Glomerular endothelial cell (primary cell): ENCODE data around the gene C1orf21. TPM values are rescaled to one million over a fixed set of nuclear protein-coding genes. Genes with fewer than 3 reads are reported as not detected.

Experiments used
- DNase-seq: peaks from one replicate; pipeline ENCODE4 v3.0.0-alpha.2; 2011; ENCODE audit warnings: low read depth, low spot score; ENCODE audit errors: extremely low read depth
- total RNA-seq: library from RNA; depleted of rRNA; stranded (reverse); fragments of >200 nt; gene quantifications from 2 replicates; pipeline ENCODE4 v1.2.3, GENCODE V29; 2015

Gene C1orf21
- total RNA-seq, 1 donor from 2014 or later: 28.1 TPM

DNA sequence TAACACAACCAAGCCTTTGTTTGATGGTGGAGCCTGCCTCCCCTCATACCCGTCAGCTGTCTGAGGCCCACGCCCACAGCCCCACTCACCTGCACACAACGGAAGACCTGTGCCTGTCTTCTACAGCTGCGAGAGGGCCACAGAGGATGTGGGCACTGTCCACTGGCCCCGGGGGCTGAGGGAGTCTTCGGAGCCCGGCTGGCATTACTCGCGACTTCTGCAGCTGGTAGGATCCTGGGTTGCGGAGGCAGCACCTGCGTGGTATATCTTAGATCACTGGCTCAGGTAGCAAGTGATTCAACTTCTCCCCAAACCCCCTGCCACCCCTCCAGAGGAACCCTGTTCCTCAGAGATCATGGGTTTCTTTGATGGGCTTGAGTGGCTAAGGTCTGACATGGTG, 257.9 kb downstream of the C1orf21 start:
- no peak for DNase-seq

DNA sequence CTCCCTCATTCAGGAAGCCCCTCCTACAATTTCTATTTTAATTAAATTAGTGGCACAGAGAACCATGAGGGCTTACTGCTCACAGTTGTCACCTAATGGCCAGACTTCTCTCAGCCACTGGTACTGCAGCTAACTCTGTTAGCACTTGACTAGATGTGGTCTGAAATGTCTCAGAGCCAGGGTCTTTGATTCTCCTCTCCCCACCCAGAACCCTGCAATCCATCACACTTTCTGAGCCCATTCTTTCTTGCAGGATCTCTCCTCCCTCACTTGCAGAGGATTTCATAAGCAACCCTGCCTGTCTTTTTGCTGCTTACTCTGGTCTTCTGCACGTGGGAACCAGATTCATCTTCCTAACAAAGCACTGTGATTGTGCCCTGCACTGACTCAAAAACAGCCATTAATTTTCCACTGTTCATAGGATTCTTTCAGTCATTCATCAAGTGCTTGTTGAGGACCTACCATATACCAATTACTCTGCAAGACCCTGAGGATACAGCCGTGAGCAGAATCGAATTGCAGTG, 259.4 kb downstream of the C1orf21 start:
- no peak for DNase-seq

DNA sequence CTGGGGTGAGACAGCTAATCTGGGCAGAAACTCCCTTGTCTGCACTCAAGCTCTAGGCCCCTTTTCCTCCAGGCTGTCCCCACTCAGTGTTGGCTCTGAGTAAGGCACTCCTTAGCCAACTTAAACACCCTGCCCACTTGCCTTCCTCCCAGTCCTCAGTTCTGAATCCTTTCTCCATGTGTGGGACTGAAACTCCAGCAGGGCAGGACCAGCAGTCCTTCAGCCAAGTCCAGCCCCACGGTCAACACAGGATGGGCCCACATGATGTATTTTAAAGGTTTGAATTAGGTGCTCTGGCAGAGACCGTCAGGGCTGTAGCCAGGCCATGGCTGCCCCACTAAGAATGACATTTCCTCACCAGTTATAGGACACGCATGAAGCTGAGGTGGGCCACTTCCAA, 260.0 kb downstream of the C1orf21 start:
- no peak for DNase-seq

DNA sequence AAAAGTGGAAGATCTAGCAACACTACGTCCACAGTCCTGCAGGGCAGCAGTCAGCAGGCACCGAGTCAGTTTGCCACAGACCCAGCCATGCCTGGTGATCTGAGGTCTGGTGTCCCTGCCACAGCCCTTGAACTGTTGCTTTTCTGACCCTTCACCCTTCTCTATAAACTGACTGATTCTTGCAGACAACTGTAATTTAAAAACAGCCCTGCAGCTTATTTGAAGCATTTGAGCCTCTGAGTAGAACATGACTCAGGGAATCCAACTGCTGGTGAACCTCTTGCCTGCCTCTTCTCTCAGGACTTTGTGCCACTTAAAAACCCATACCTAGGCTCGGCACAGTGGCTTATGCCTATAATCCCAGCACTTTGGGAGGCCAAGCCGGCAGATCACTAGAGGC, 260.6 kb downstream of the C1orf21 start:
- DNase-seq: no peak

DNA sequence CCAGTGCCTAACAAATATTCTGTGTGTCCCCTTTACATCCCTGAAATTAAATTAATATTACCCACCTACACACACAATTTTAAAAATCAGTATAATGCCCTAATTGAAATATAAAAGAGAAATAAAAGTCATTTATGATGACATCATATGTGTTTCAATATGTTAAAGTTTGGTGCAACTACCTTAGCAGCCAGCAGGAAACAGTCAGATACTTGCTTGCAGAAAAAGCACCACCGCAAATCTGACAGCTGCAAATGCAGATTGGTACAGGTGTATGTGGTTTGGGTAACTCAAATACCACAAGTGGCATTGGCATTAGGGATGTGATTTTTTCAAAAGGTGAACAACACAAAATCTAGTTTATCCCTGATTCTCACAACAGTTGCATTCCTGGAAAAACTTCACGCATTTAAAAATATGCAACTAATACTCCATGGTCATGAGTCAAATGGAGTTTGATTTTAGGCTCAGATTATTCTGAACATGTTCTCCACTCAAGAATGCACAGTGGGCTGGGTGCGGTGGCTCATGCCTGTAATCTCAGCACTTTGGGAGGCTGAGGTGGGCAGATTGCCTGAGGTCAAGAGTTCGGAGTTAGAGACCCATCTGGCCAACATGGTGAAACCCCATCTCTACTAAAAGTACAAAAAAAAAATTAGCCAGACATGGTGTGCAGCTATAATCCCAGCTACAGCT, 261.5 kb downstream of the C1orf21 start:
- no peak for DNase-seq

DNA sequence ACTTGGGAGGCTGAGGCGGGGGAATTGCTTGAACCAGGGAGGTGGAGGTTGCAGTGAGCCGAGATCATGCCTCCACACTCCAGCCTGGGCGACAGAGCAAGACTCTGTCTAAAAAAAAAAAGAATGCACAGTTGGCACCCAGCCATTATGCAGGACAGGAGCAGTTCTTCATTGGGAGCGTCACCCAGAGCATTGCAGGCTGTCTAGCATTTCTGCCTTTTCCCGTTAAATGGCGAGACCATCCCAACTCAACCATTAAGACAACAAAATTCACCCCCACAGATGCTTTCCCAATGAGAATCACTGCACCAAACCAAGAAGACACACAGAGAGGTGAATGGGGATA, 262.0 kb downstream of the C1orf21 start:
- DNase-seq: no peak

DNA sequence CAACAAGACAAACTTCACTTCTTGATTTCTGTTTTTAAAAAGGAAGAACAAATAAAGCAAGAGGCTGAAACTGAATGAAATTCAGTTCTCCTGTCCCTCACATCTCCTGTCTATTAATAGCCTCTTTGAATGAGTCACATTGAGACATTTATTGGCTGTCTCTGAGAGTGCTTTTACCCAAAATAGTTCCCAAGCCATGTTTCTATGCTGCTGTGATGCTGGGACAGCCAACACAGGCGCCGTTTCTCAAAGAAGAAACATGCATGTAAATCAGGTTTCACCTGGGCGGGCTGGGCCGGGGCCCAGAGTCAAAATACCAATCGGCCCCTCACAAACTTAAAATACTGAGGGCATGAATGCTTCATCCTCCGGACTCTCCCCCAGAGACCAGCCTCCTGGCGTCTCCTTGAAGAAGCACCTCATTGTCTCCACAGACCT, 262.6 kb downstream of the C1orf21 start:
- DNase-seq: no peak

DNA sequence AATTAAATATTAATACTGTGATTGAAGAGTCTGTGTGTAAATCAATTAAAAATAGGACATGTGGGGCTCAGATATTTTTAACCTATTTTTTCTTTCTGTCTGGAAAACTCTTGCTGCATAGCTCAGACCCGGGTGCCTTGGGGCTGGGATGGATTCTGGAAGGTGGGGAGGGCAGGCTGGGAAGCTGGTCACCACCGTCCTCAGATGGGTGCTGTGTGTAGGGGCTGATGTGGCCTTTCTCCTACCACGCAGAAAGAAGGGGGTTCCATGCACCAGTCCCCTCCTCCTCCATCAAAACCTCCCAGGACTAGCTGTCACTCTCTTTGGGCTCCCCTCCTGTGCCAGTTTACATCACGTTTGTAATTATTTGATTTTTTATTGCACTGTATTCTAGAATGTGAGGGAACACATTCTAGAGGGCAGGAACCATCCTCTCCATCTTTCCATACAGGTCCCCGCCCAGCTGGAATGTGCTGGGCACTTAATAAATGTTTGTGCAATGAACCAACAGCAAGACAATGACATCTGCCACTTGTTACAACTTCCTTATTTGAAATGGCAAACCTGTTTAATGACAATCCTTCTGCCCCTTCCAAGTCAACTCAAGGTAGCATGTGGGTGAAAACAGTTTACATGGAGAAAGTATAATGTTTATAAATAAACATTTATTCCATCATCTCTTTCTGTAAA, 263.5 kb downstream of the C1orf21 start:
- DNase-seq: no peak

DNA sequence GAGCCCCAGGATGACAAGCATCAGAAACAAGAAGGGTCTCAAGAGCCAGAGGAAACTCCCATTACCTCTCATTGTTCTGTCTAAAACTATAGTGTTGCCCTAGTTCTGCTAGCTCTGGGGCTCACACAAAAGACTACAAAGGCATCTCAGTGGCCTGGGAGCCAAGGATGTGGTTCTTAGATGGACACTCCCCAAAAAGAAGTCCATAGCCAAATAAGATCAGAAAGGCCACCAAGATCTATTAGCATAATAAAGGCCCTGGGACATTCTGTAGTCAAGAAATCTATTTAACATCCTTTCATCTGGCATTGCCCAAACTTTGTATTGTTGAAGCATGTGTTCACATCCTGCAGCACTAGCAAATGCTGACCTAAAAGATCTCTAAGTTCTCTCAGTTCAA, 268.4 kb downstream of the C1orf21 start:
- DNase-seq: no peak

DNA sequence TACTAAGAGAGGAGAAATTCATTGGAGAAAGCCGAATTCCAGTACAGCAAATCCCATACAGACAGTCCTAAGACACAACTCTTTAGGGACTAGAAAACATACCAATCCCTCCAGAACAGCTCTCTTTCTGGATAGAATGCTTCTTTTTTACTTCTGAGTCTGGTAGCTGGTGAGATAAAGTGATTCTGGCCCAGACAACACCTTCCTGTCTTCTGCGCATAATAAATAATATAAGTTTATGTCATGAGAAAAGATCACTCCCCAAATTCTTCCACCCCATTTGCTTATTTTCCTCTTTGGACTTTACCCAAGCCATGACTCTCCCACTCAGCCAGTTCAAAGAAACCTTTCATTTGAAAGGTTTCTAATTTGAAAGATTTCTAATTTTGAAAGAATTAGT, 269.4 kb downstream of the C1orf21 start:
- no peak for DNase-seq

DNA sequence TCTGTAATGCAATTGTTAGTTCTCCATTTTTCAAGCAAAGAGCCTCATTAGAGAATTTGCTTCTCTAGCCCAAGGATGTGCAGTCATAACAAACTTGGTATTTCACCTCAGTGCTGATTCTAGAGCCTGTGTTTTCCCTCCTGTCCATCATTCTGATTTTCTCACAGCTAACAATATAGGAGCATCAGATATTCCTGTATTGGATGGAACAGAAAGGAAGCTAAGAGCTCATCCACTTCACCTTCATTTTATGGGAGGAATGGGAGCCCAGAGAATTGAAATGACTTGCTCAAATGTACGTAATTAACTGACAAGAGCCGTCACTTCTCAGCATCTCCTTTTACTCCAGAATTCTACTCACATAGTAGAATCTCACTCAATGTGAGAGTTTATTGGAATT, 271.2 kb downstream of the C1orf21 start:
- DNase-seq: no peak

DNA sequence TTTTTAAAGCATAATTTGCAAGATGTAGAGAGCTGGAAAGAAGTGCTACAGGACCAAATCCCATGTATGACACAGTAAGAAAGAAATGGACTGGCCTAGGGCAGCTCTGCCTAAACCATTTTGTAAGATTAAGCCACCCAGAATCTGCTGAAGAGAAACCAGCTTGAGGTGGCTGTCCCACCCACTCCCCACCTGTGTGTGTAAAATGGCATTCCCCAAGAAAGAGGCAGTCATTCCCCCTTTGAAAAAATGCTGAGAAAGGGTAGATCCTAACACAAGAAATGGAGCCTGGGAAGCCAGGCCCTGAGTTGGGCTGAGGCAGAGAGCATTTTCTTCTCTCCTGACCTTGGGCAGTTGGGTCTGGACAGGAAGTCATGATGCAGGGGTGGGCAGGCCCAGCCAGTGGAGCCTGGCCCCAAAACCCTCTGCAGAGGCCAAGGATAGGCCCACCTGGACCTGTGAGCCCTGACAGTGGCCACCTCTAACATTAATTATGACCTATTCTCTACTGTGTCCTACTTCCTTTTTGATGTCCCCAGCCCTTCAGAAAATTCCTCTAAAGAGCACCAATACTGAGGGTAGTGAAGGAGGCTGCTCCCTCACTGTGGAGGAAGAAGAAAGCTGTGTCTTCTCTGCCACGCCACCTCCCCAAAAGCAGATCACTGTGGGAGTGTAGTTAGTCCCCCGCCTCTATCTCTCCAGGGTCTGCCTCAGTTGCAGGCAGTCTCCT, 273.8 kb downstream of the C1orf21 start:
- no peak for DNase-seq

DNA sequence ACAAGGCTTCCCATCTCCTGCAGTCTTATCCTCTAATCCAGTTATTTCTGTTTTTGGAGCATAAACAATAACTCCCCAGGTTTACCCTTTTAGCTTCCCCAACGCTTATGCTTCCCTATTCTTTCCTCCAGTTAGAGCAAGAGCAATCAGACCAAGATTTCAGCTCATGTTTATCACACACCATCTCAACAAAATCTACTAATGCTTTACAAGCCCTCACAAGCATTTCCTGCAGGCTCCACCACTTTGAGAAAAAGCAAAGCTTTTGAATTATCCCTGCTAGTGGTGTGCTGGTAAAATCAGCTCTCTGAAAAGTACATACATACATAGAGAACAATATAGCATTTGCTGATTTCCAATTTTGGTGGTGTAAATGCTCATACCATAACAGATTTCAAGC, 275.0 kb downstream of the C1orf21 start:
- no peak for DNase-seq

DNA sequence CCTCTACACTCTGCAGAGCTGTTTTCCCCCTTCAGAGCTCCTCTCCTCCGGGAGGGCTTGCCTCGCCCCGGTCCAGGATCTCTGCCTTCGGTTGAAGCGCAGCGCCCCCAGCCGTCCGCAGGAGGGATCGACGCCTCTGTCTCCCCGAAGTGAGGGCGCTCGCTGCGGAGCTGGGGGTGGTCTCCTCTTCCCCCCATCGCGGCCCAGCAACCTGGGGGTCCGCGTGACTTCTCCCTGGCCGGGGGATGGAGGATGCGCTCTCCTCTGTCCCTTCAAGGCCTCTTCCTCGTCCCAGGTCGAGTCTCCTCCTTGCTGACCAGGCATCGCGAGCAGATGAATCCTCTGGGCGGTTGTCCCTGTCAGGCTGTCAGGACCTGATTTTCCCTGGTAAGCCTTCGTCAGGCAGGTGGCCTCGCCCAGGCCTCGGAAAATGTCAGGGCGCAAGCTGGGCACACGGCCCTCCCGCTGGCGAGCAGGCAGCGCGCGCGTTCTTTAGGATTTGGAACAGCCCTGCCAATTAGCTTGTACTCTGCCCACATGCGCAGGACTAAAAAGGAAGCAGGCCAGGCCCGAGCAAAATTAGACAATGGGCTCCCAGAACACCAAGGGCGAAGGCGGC, 277.3 kb downstream of the C1orf21 start:
- DNase-seq: peak; percentile 9

DNA sequence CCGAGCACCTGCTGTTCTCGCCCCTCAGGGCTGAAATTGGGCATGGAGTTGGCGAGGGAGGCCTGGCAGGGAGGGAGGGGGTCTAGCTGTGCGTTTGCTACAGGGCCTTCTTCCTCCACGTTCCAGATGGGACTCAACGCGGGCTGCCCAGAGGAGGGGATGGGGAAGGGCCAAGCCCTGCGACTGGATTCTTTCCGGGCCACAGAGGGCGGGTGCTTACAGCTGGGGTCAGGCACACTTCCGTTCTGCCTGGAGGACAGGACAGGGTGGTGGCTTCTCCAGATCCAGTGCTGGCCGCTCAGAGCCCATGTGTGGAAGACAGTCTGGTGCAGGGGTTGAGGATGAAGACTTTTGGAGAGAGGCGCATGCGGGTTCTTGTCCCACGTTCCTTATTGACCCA, 277.8 kb downstream of the C1orf21 start:
- DNase-seq: no peak

DNA sequence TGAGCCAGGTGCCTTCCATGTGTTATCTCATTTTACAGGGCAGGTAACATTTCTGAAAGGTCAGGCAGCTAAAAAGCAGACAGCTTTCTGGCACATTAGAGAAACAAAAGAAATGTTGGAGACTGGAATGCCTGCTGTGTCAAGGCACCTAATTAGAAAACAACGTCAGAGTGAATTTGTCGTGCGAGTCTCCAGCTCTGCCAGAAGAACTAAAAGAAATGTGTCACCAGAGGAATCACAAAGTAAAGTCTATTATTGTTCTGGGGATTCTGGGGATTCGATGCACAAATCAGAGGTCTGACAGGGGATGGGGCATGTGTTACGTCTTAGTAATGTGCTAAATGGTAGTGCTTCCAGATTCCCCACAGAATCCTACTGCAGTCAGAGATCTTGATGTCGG, 278.5 kb downstream of the C1orf21 start:
- no peak for DNase-seq

DNA sequence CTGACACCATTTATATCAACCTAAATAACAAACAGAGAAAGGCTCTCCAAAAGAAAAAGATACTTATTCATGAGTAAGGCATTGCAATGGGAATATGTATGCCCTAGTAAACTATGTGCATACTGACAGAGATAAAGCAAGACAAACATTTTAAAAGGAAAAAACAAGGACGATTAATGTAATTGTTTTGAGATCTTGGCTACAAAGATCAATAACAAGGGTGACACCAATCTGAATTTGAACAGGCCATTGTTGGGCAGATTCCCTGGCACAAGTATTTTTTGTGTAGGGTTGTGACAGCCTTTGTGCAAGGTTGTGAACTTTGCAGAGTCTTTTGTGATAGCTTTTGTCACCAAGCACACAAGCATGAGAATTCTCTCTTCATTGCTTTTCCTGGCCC, 282.6 kb downstream of the C1orf21 start:
- no peak for DNase-seq

DNA sequence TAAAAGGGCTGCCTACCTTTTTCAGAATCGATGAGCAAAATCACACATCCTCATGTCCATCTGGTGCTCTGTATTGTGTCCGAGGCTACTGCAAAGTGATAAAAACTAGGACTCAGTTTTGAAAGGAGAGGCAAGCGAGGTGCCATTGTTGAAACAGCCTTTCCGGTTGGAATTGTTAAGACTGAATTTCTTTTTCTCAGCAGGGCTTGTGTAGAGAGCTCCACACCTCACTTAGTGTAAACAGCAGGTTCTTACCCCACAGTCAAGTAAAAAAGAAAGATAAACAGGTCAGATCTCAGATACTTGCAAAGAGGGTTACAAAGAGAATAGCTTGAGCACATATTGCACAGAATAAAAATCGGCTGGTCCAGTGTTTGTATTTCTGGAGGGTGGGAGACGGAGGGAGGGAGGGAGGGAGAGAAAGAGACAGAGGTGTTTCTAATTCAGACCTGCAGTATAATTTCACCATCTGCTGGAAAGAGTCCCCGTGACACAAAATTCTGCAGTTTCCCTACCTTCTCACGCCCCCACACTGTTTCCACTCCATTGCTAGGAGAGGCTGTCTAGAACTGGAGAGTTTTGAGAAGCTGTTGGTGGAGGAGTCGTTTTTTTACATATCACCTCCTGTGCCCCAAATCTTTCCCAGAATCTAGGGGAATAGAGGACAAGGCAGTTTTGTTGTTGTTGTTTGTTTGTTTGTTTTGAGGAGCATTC, 285.3 kb downstream of the C1orf21 start:
- no peak for DNase-seq

DNA sequence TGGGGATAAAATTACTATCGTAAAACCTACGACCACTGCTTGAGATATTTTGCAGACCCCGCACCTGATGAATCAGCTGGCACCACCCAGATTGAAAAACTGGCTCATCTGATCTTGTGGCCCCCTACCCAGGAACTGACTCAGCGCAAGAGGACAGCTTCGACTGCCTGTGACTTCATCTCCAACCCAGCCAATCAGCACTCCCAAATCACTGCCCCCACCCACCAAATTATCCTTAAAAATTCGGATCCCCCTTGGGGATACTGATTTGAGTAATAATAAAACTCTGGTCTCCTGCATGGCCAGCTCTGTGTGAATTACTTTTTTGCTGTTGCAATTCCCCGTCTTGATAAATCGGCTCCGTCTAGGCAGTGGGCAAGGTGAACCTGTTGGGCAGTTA, 286.5 kb downstream of the C1orf21 start:
- DNase-seq: no peak

DNA sequence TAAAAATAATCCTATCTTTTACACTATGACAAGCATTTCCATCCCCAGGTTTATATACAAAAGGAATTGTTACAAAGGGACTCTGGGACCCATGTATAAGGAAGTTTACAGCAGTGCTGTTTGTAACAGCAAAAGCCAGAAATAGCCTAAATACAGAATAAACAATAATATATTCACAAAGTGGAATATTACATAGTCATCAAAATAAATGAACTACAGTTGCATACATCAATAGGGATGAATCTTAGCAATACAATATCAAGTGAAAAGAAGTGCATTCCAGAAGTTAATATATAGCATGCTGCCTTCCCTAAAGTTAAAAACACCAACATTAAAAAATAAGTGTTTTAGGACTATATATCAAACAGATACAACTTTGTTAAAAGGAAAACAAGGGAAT, 290.5 kb downstream of the C1orf21 start:
- no peak for DNase-seq
